HepG2 (cell line): ENCODE measurements around the gene OR2F1. TPM values are rescaled to one million over a fixed set of nuclear protein-coding genes. Genes with fewer than 3 reads are reported as not detected.

Experiments
- ATAC-seq: fragments of 200-7000 bp; cut with Tn5 transposase; 3 replicates; pipeline ENCODE4 v1.9.1; 2020; ENCODE audit warnings: mild to moderate bottlenecking, moderate library complexity
- BruUV-seq: library from RNA; stranded (reverse); fragments of 400-500 nt; replicated peaks from 2 replicates; lab custom pipeline; 2021; lab: Mats Ljungman, UMichigan
- CTCF ChIA-PET: fragments of 300-600 bp; formaldehyde crosslinking; extraction: SDS; loops from one replicate; lab custom pipeline; 2021; ENCODE audit warnings: low total read pairs, inconsistent platforms, low intra/inter-chr PET ratio; lab: Yijun Ruan, JAX
- POLR2A ChIA-PET: fragments of 350-600 bp; sonication (Branson Sonifier 250); formaldehyde crosslinking; loops from one replicate; lab custom pipeline; 2020; ENCODE audit warnings: antibody characterized with exemption, inconsistent platforms; lab: Yijun Ruan, JAX
- DNase-seq: peaks from one replicate; pipeline ENCODE4 v3.0.0-alpha.2; 2015; ENCODE audit warnings: low spot score
- FAIRE-seq: peaks from 3 replicates; lab custom pipeline; 2011; peaks lifted over from hg19 to GRCh38; lab: Jason Lieb, UNC
- H2AFZ ChIP-seq: one replicate; pipeline ENCODE4 v1.6.1; 2011; ENCODE audit warnings: low read length, inconsistent platforms
- H3K27ac ChIP-seq: fragments of 300-600 bp; 3 replicates; pipeline ENCODE4 v1.8.0; 2011; ENCODE audit warnings: mixed run types, mild to moderate bottlenecking, mixed read lengths, low read length, inconsistent platforms; ENCODE audit not compliant: insufficient read depth; ENCODE audit errors: extremely low read length
- H3K27me3 ChIP-seq, 2 experiments: fragments of 200-600 bp in 1 of 2; 2 replicates in 1 of 2; 3 replicates in 1 of 2; pipeline versions ENCODE4 v1.6.0 to v1.8.0; 2011; ENCODE audit warnings: low read length in 2 of 2, mild to moderate bottlenecking in 2 of 2, moderate library complexity in 2 of 2, inconsistent platforms in 1 of 2; ENCODE audit not compliant: insufficient read depth in 2 of 2, control insufficient read depth in 1 of 2
- H3K36me3 ChIP-seq, 2 experiments: fragments of 200-600 bp in 1 of 2; replicated peaks in 1 of 2; 2 replicates in 1 of 2; 3 replicates in 1 of 2; pipeline versions ENCODE4 v1.5.1 to v1.8.0; 2011; ENCODE audit warnings: low read length in 2 of 2, inconsistent platforms in 1 of 2; ENCODE audit not compliant: insufficient read depth in 2 of 2, control insufficient read depth in 1 of 2
- H3K4me1 ChIP-seq: 2 replicates; pipeline ENCODE4 v1.5.1; 2012; ENCODE audit warnings: low read length, inconsistent platforms; ENCODE audit not compliant: insufficient read depth
- H3K4me2 ChIP-seq: 2 replicates; pipeline ENCODE4 v1.6.0; 2011; ENCODE audit warnings: low read depth, low read length, inconsistent platforms
- H3K4me3 ChIP-seq, 3 experiments: fragments of 200-600 bp in 1 of 3; sonication (generic), shearing (Covaris generic) in 1 of 3; replicated peaks in 1 of 3; 2 replicates each; pipeline ENCODE4 v1.5.1; 2011 to 2016; ENCODE audit warnings: low read length in 3 of 3, inconsistent platforms in 2 of 3, low read depth in 2 of 3, mild to moderate bottlenecking in 2 of 3, control low read depth in 1 of 3, mixed read lengths in 1 of 3; ENCODE audit not compliant: insufficient read depth in 1 of 3
- H3K79me2 ChIP-seq: one replicate; pipeline ENCODE4 v1.6.1; 2011; ENCODE audit warnings: low read length, inconsistent platforms; ENCODE audit not compliant: insufficient read depth
- H3K9ac ChIP-seq: 2 replicates; pipeline ENCODE4 v1.6.0; 2011; ENCODE audit warnings: mild to moderate bottlenecking, low read depth, low read length, inconsistent platforms; ENCODE audit not compliant: insufficient read depth
- H3K9me3 ChIP-seq: 2 replicates; pipeline ENCODE4 v1.5.1; 2012; ENCODE audit warnings: mild to moderate bottlenecking, low read length
- H4K20me1 ChIP-seq: 2 replicates; pipeline ENCODE4 v1.6.0; 2011; ENCODE audit warnings: inconsistent platforms, mild to moderate bottlenecking, low read length, moderate library complexity; ENCODE audit not compliant: insufficient read depth
- ETV6 ChIP-seq: sonication (generic); formaldehyde crosslinking; conservative IDR thresholded peaks from 2 replicates; pipeline ENCODE4 v1.4.0; 2020; ENCODE audit warnings: missing genetic modification reagents
- FOXJ3 ChIP-seq: sonication (generic); formaldehyde crosslinking; IDR thresholded peaks from 2 replicates; pipeline ENCODE4 v1.4.0; 2020; ENCODE audit warnings: missing genetic modification reagents, mild to moderate bottlenecking, borderline replicate concordance
- HMG20B ChIP-seq: conservative IDR thresholded peaks from 2 replicates; pipeline ENCODE4 v1.6.1; 2016; ENCODE audit warnings: missing genetic modification reagents, missing compliant biosample characterization
- KDM5B ChIP-seq: sonication (generic); formaldehyde crosslinking; IDR thresholded peaks from 2 replicates; pipeline ENCODE4 v1.4.0; 2020; ENCODE audit warnings: missing genetic modification reagents, mild to moderate bottlenecking, borderline replicate concordance
- KMT2A ChIP-seq: sonication (generic); formaldehyde crosslinking; IDR thresholded peaks from 2 replicates; pipeline ENCODE4 v1.4.0; 2020; ENCODE audit warnings: missing genetic modification reagents
- MEIS1 ChIP-seq: sonication (generic); formaldehyde crosslinking; IDR thresholded peaks from 2 replicates; pipeline ENCODE4 v1.9.0; 2021; ENCODE audit warnings: mild to moderate bottlenecking, missing genetic modification reagents, moderate library complexity, borderline replicate concordance
- PAXIP1 ChIP-seq: sonication (generic); formaldehyde crosslinking; conservative IDR thresholded peaks from 2 replicates; pipeline ENCODE4 v1.4.0; 2020; ENCODE audit warnings: mild to moderate bottlenecking, missing genetic modification reagents, moderate library complexity
- PHB2 ChIP-seq: fragments of 450-650 bp; IDR thresholded peaks from 2 replicates; pipeline ENCODE4 v1.6.1; 2018; ENCODE audit not compliant: partially characterized antibody
- RELA ChIP-seq: sonication (generic); formaldehyde crosslinking; IDR thresholded peaks from 2 replicates; pipeline ENCODE4 v1.4.0; 2020; ENCODE audit warnings: missing genetic modification reagents
- TEAD3 ChIP-seq: optimal IDR thresholded peaks from 2 replicates; pipeline ENCODE3; 2016; ENCODE audit warnings: borderline replicate concordance
- ZNF296 ChIP-seq: sonication (generic); formaldehyde crosslinking; conservative IDR thresholded peaks from 2 replicates; pipeline ENCODE4 v1.5.0; 2020; ENCODE audit warnings: mild to moderate bottlenecking, missing genetic modification reagents
- ZNF484 ChIP-seq: sonication (generic); formaldehyde crosslinking; IDR thresholded peaks from 2 replicates; pipeline ENCODE4 v1.5.1; 2020; ENCODE audit warnings: mild to moderate bottlenecking, low read depth, missing genetic modification reagents, borderline replicate concordance
- ZNF567 ChIP-seq: sonication (generic); formaldehyde crosslinking; IDR thresholded peaks from 2 replicates; pipeline ENCODE4 v1.8.1; 2023; ENCODE audit warnings: mild to moderate bottlenecking, missing genetic modification reagents, borderline replicate concordance
- WGBS: methylation state at CpG from one replicate; pipeline ENCODE4 v1.1.6; 2017; ENCODE audit warnings: low lambda C conversion rate; 5-methylcytosine and 5-hydroxymethylcytosine counted together
- in situ Hi-C: cut with HindIII; loops from 2 replicates; pipeline ENCODE4 v1.10.0; 2017; ENCODE audit warnings: low pct_unique_long_range_greater_than_20kb; ENCODE audit not compliant: extremely low pct_ligation_motif_present
- intact Hi-C: fragments of 100-400 bp; cut with micrococcal nuclease; formaldehyde crosslinking; loops from one replicate; pipeline ENCODE4 v1.10.0; 2022; ENCODE audit not compliant: unreplicated experiment
- polyA plus RNA-seq, 8 experiments: library from polyadenylated mRNA; depleted of rRNA in 3 of 8; stranded (reverse) in 7 of 8; unstranded in 1 of 8; fragments of >200 nt; fragmentation: Illumina TruSeq in 4 of 8; extraction: Trizol in 4 of 8; gene quantifications; 2 replicates each; pipeline versions ENCODE4 v1.2.1 to v1.2.3, GENCODE V29; 2011 to 2016; ENCODE audit warnings: low read depth in 4 of 8, missing spikeins in 1 of 8, mixed read lengths in 1 of 8; ENCODE audit not compliant: insufficient read depth in 1 of 8
- total RNA-seq, 5 experiments: library from RNA; depleted of rRNA; stranded (reverse); fragments of >200 nt; fragmentation: Illumina TruSeq; extraction: Trizol; gene quantifications; 2 replicates each; pipeline ENCODE4 v1.2.3, GENCODE V29; 2016; ENCODE audit warnings: low read depth in 1 of 5
- TF ChIP-seq, protein P1 (sequence below): sonication (generic); formaldehyde crosslinking; IDR thresholded peaks from 2 replicates; pipeline ENCODE4 v1.9.0; 2022; ENCODE audit warnings: missing genetic modification reagents, mild to moderate bottlenecking, borderline replicate concordance

The OR2F1 gene
- total and polyA plus RNA-seq, 2 of the 13 experiments (the other 11 are each of a cell fraction or from before 2014, with no cell fraction given): 0.36 to 1.5 TPM

DNA sequence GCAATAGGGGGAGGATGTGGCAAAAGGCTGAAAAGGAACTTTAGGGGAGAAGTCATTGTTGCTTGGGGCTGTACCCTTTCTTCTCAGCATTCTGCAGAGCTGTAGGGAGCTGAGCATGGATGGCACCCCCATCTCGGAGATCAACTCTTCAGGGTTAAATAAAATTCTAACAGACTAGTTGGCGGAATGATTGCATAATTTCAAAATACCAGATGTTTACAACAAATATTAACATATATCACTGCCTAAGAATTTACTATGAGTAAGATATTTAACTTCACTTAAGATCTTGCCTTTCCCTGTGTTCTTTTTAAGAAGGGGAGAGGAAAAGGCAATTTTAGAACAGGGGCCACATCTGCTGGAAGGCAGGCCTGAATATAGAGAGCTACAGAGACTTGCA is 509 bp upstream of the OR2F1 start:
- H3K36me3 ChIP-seq: no peaks in the 10 kb centered on the region
- BruUV-seq: no TSS peak
- intact Hi-C loops: no loop called here
- ChIA-PET POLR2A (no interaction called here), CTCF (no interaction called here)
- no peaks in the 10 kb centered on the region for H3K27me3 ChIP-seq
- no peak for ATAC-seq
- no peak for DNase-seq
- no peak overlapping the region for H3K27ac ChIP-seq
- no peaks in the 10 kb centered on the region for H4K20me1 ChIP-seq
- no peak overlapping the region for H3K4me3 ChIP-seq
- no peaks in the 10 kb centered on the region for H3K9me3 ChIP-seq
- H2AFZ ChIP-seq: no peak overlapping the region
- 87% methylated on average over 2 of the region's 2 CpGs for WGBS
- no peak for FAIRE-seq
- TF ChIP-seq PAXIP1 (CRISPR knock-in tag) (no peak), KMT2A (CRISPR knock-in tag) (no peak), ZNF484 (CRISPR knock-in tag) (no peak), KDM5B (CRISPR knock-in tag) (no peak), RELA (CRISPR knock-in tag) (no peak), ZNF296 (CRISPR knock-in tag) (no peak), MEIS1 (CRISPR knock-in tag) (no peak), ZNF567 (CRISPR knock-in tag) (no peak), ETV6 (no peak), FOXJ3 (CRISPR knock-in tag) (no peak), TEAD3 (CRISPR knock-in tag) (no peak), HMG20B (CRISPR knock-in tag) (no peak), PHB2 (no peak)
- TF ChIP-seq, protein P1, sequence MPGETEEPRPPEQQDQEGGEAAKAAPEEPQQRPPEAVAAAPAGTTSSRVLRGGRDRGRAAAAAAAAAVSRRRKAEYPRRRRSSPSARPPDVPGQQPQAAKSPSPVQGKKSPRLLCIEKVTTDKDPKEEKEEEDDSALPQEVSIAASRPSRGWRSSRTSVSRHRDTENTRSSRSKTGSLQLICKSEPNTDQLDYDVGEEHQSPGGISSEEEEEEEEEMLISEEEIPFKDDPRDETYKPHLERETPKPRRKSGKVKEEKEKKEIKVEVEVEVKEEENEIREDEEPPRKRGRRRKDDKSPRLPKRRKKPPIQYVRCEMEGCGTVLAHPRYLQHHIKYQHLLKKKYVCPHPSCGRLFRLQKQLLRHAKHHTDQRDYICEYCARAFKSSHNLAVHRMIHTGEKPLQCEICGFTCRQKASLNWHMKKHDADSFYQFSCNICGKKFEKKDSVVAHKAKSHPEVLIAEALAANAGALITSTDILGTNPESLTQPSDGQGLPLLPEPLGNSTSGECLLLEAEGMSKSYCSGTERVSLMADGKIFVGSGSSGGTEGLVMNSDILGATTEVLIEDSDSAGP (CRISPR knock-in tag): no peak
- H3K4me1 ChIP-seq: peaks cover 13% of the 10 kb centered on the region
- no peak overlapping the region for H3K9ac ChIP-seq
- no peak overlapping the region for H3K4me2 ChIP-seq
- in situ Hi-C loops: no loop called here
- no peaks in the 10 kb centered on the region for H3K79me2 ChIP-seq
